ENCODE measurements around the gene FAM53A.

The FAM53A gene

DNA sequence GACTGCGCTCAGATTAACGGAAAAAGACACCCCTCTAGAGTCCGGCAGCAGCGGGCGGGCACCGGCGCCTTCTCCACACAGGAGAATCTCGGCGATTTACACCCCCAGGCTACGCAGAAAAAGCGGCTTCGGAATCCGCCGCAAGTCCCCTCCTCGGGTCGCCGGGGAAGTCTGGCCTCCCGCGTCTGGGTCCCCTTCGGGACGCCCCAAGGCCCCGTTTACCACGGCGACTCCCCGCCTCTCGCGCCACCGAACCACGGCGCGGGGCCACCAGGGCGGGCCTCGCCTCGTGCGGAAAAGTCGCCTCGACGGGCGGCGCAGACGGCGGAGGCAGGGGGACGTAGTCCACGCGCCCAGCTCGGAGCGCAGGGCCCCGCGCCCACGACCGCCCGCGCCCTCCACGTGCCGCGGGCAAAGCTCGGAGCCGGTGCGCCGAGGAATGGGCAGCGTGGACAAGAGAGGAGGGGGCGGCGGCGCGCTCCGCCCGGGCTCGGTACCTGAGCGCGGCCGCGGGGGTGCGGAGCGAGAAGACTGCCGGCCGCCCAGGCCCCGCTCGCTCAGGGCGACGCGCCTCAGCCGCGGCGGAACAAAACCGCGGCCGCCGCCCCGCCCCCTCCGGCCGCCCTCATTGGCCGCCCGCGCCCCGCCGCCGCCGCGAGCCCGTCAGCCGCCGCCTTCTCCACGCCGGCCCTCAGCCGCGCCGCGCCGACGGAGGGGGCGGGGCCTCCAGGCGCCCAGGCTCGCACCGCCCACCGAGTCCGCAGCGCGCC is at the start of gene FAM53A:
FAM53A (minus strand) TSS at position 578 of the 770 bp plus-strand sequence. CDS start 15,572 bp downstream, outside the sequence.
- DNase-seq, result peak; percentile 93

- no peak for DNase-seq
Observed at GRCh38 chr4:1732911-1733310, 48.8 kb upstream of the FAM53A start.

GRCh38 chr4:1731180-1731579 is 47.1 kb upstream of the FAM53A start:
- DNase-seq, result no peak

DNA sequence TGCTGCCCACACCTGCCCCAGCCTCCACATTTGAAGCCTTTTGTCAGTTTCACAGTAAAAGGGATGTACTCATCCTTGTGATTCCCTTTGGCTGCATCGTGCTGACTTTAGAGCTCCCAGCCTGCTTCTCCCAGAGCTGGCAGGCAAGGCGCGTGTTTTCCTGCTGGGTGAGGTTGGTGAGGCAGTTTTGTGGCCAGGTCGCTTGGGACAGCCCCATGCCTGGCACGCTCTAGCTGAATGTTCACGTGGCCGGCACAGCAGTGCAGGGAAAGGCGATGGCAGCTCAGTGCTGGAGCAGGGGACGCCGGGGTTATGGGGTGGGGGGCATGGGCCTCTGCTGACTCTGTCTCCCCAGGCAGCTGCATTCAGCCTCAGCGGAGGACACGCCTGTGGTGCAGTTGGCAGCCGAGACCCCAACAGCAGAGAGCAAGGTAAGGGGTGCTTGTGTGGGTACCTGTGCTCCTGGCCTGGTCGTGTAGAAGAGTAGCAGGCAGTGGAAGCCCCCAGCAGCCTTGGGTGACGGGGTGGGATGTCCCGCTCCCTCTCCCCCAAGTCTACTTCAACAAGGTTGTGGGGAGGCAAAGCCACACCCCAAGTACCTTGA is 46.5 kb upstream of the FAM53A start:
- no peak for DNase-seq

- DNase-seq, result no peak
Observed at GRCh38 chr4:1728061-1728980, 44.2 kb upstream of the FAM53A start.

GRCh38 chr4:1727117-1728031 is 43.3 kb upstream of the FAM53A start:
- peak in 1 of 2 donors; percentile 54 for DNase-seq

- DNase-seq, result peak; percentile 87 to 89
Observed at GRCh38 chr4:1726146-1726934, 42.2 kb upstream of the FAM53A start.

- no peak for DNase-seq
Observed at GRCh38 chr4:1725521-1725920, 41.4 kb upstream of the FAM53A start.

DNA sequence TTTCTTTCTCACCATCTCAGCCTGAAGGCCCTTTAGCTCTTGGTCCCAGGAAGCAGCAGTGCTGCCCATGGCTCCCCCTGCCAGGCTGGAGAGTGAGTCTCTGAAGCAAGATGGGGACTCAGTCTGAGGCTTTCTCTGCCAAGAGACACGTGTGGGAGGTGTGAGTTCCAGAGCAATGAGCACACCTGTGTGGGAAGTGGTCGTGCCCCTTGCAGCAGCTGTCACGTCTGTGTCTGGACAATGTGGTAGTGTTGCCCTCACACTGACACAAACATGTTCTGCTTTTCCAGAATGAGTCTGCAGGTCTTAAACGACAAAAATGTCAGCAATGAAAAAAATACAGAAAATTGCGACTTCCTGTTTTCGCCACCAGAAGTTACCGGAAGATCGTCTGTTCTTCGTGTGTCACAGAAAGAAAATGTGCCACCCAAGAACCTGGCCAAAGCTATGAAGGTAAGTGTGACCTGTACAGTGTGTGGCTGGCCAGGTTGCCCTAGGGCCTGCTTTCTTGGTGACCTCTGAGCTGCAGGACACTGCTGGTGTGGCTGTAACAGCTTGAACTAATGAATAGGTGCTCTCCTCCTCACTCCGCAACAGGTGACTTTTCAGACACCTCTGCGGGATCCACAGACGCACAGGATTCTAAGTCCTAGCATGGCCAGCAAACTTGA is 39.2 kb upstream of the FAM53A start:
- peak; percentile 64 to 81 for DNase-seq

GRCh38 chr4:1722551-1723118 is 38.5 kb upstream of the FAM53A start:
- DNase-seq, result no peak

DNA sequence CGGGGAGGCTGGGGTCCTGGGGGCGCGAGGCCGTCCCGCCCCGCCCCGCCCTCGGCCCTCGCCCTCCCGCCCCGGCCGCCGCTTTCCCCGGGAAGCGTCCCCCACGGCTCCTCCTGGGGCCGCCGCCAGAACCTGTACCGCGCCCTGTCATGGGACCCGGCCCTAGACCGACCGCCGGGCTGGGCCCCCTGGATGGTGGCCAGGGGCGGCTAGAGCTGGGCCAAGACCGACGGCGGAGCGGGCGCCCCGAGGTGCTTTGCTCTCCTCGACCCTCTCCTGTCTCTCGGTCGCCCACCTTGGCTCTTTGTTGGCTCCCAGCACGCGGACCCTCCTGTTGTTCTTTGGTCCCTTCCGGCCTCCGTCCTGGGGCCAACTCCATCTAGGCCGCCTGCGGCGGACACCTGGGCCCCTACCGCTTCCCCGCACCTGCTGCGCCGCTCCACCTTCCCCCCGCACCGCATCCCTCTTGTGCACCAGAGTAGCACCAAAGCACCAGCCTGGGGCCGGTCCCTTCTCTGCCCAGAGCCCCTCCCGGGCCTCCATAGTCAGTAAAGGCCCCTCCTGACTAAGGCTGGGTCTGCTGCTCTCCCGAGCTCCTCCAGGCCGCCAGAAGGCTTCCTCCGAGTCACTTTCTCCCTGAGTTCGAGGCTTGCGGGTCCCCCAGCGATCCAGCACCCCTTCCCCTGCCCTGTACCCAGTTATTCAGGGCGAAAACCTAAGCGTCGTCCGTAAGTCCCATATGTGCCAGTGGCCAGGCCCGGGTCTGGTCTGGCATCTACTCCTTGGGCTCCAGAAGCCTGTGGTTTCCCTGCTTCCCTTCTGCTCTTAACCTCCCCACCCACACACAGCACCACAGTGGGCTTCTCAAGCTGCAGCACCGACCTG is 37.8 kb upstream of the FAM53A start:
- DNase-seq, result no peak

DNA sequence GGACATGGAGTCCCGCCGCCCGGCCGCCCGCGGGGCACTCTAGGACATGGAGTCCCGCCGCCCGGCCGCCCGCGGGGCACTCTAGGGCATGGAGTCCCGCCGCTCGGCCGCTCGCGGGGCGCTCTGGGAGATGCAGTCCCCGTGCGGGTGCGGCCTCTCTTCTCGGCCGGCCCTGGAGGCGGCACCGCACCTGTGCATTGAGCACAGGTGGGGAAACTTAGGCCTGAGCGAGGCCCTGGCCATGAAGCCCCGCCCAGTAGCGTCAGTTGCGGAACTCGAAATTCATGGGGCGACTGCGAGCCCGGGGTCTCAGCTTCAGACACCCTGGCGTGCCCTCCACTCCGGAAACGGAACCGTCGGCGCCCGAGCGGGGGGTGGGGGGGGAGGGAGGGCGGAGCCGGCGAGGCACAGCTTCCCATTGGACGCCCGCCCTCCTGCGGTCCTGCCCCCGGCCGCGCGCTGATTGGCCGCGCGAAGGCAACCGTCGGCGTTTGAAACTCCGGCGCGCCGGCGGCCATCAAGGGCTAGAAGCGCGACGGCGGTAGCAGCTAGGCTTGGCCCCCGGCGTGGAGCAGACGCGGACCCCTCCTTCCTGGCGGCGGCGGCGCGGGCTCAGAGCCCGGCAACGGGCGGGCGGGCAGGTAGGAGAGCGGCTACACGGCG is 37.0 kb upstream of the FAM53A start, which contains the start of the genes TACC3 and TMEM129:
TACC3 (plus strand) TSS at position 519 of the 663 bp plus-strand sequence. CDS start 1,901 bp downstream, outside the sequence.
TMEM129 (minus strand) TSS at position 321 of the 663 bp plus-strand sequence. CDS start 486 bp downstream, outside the sequence.
- DNase-seq, result peak; percentile 96 to 98

DNA sequence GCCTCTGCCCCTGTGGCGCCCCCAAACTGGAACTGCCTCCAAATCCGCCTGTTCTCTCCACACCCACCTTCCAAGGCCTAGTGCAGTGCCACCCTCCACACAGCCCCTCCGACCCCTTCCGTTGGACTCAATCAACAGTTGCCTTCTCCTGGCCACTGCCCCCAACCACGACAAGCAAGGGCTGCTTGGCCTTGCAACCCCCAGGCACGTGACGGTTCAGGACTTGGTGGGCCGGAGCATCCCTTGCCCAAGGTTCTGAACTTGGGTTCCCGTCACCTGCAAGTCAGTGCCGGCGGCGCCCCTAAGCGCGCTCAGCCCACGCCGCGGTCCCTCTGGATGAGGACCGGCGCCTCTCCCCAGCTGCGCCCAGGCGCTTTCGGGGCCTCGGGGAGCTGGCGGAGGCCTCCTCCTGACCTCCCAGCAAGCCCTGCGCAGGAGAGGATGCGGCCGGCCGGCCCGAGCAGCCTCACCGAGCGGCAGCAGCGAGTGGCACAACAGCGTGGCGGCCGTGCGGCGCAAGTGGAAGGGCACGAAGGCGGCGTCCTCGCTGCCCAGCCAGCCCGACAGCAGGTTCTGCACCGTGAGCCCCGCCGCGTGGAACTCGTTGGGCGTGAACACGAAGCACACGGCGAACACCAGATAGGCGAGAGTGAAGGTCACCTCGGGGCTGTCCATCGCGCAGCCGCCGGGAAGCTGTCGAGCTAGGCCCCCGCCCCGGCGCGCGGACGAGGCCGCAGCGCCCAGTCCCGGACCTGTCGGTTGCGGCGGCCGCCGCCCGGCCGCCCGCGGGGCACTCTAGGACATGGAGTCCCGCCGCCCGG is 36.3 kb upstream of the FAM53A start:
- peak; percentile 39 to 44 for DNase-seq

- DNase-seq, result no peak
Observed at GRCh38 chr4:1718095-1718850, 34.2 kb upstream of the FAM53A start.

GRCh38 chr4:1717129-1718094 is 33.3 kb upstream of the FAM53A start:
- DNase-seq, result no peak
